Lung (tissue), 12 donors: ENCODE measurements around the gene GRIPAP1. TPM values are rescaled to one million over a fixed set of nuclear protein-coding genes. Genes with fewer than 3 reads are reported as not detected.
"Not testable (repeated sequence)": the region's sequence is repeated elsewhere in the genome, so short reads cannot be mapped to it uniquely, and the experiment has no call there.

ENCODE experiments used
- ATAC-seq: fragments of 200-7000 bp; cut with Tn5 transposase; one replicate; pipeline ENCODE4 v1.9.1; 2020; ENCODE audit warnings: moderate number of reproducible peaks; ENCODE audit not compliant: insufficient read depth, low FRiP score
- DNase-seq, 3 donors: peaks; one replicate each; pipeline ENCODE4 v3.0.0-alpha.2; 2013 to 2017
- H3K27ac ChIP-seq, 2 donors: one replicate each; pipeline ENCODE4 v1.5.1; 2013; ENCODE audit warnings: mild to moderate bottlenecking in 2 of 2, moderate library complexity in 2 of 2, control low read depth in 1 of 2, inconsistent platforms in 1 of 2, low read depth in 1 of 2, low read length in 1 of 2
- H3K27me3 ChIP-seq, 3 donors: one replicate each; pipeline ENCODE4 v1.5.1; 2013; ENCODE audit warnings: low read length in 2 of 3; ENCODE audit not compliant: control insufficient read depth in 3 of 3, insufficient read depth in 3 of 3
- H3K36me3 ChIP-seq, 4 donors: one replicate each; pipeline ENCODE4 v1.5.1; 2013; ENCODE audit warnings: low read length in 4 of 4, mild to moderate bottlenecking in 1 of 4, moderate library complexity in 1 of 4; ENCODE audit not compliant: control insufficient read depth in 4 of 4, insufficient read depth in 4 of 4
- H3K4me1 ChIP-seq, 5 donors: one replicate each; pipeline ENCODE4 v1.5.1; 2013; ENCODE audit warnings: low read length in 5 of 5, mild to moderate bottlenecking in 2 of 5, moderate library complexity in 1 of 5; ENCODE audit not compliant: control insufficient read depth in 5 of 5, insufficient read depth in 5 of 5
- H3K4me3 ChIP-seq: one replicate; pipeline ENCODE4 v1.5.1; 2013; ENCODE audit warnings: mild to moderate bottlenecking, control low read depth, moderate library complexity
- H3K9ac ChIP-seq, 2 donors: one replicate each; pipeline ENCODE4 v1.5.1; 2013; ENCODE audit warnings: low read length in 2 of 2, control low read depth in 1 of 2; ENCODE audit not compliant: insufficient read depth in 1 of 2
- H3K9me3 ChIP-seq, 4 donors: one replicate each; pipeline ENCODE4 v1.5.1; 2013; ENCODE audit warnings: low read length in 3 of 4, mild to moderate bottlenecking in 1 of 4, moderate library complexity in 1 of 4; ENCODE audit not compliant: control insufficient read depth in 4 of 4, insufficient read depth in 3 of 4
- CTCF ChIP-seq: IDR thresholded peaks from 2 replicates; pipeline ENCODE4 v1.5.1; 2012; ENCODE audit warnings: mild to moderate bottlenecking; ENCODE audit errors: control extremely low read depth, extremely low read depth
- WGBS, 2 donors: extraction: QIAGEN DNeasy Blood & Tissue Kit; methylation state at CpG; one replicate each; pipeline ENCODE4 v1.1.7; 2013; 5-methylcytosine and 5-hydroxymethylcytosine counted together
- polyA plus RNA-seq, 2 donors: library from polyadenylated mRNA; stranded (reverse); fragments of 200-250 nt; gene quantifications; one replicate each; pipeline ENCODE4 v1.2.1, GENCODE V29; 2013
- total RNA-seq, 2 donors: library from RNA; depleted of rRNA in 1 of 2; stranded (reverse); fragments of >200 nt in 1 of 2; gene quantifications; one replicate each; pipeline ENCODE4 v1.2.1, GENCODE V29; 2014 to 2021
- donor health status: control.
- donor health status: control.
- donor health status: Bipolar disorder and iron deficiency.
- donor health status: healthy.
- donor health status: DM: yes; HTN: yes; CAD: no.

GRIPAP1 gene
- total and polyA plus RNA-seq, 4 donors, result 29.2 to 48.9 (median 34.2) TPM

- Histone ChIP-seq H3K36me3 (peaks cover 3 to 24% (median 13%) of the 10 kb centered on the region in 4 donors), H3K9me3 (peaks cover 0 to 2% (median 0%) of the 10 kb centered on the region in 4 donors), H3K9ac (no peak overlapping the region), H3K27ac (no peak overlapping the region), H3K4me1 (no peaks in the 10 kb centered on the region), H3K4me3 (no peak overlapping the region), H3K27me3 (no peaks in the 10 kb centered on the region)
- no peak for TF ChIP-seq CTCF
- 67 to 82% methylated on average over 4 of the region's 4 CpGs for WGBS, 2 donors
- peak in 1 of 3 donors; percentile 34 for DNase-seq
- ATAC-seq, result no peak
Observed at GRCh38 chrX:48989483-48989882, 12.6 kb downstream of the GRIPAP1 start.

- Histone ChIP-seq H3K36me3 (peaks cover 3 to 25% (median 10%) of the 10 kb centered on the region in 4 donors), H3K9me3 (peaks cover 0 to 3% (median 0%) of the 10 kb centered on the region in 4 donors), H3K4me1 (no peaks in the 10 kb centered on the region), H3K9ac (no peak overlapping the region), H3K27ac (no peak overlapping the region), H3K4me3 (no peak overlapping the region), H3K27me3 (no peaks in the 10 kb centered on the region)
- 66 to 77% methylated on average over 3 of the region's 3 CpGs for WGBS, 2 donors
- no peak for ATAC-seq
- DNase-seq, result no peak
- no peak for TF ChIP-seq CTCF
Observed at GRCh38 chrX:48983896-48984295, 18.2 kb downstream of the GRIPAP1 start.

DNA sequence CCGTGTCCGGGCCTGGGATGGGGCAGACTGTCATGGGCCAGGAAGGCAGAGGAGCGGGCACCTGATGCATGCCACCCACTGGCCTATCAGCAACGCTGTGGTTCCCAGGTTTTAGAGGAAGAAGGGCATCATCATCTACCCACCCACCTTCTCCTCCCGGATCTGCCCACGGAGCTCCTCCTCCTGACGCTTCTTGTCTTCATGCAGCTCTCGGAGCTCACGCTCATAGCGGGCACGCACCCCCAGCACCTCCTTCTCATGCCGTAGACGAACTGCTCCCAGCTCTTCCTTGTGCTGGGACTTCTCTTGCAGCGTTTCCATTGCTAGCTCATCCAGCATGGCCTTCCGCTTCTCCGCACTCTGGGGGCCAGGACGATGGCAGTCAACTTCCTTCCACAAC is 19.0 kb downstream of the GRIPAP1 start:
- Histone ChIP-seq H3K27ac (no peak overlapping the region), H3K27me3 (no peaks in the 10 kb centered on the region), H3K4me3 (no peak overlapping the region), H3K36me3 (peaks cover 3 to 24% (median 10%) of the 10 kb centered on the region in 4 donors), H3K4me1 (no peaks in the 10 kb centered on the region), H3K9me3 (peaks cover 0 to 3% (median 0%) of the 10 kb centered on the region in 4 donors), H3K9ac (no peak overlapping the region)
- no peak for TF ChIP-seq CTCF
- DNase-seq, result no peak
- ATAC-seq, result no peak
- WGBS, 2 donors, result 91 to 93% methylated on average over 14 to 17 of the region's 17 CpGs

- H3K4me3 ChIP-seq, result no peak overlapping the region
- no peak overlapping the region for H3K27ac ChIP-seq
- DNase-seq (no peak), ATAC-seq (no peak)
- H3K9ac ChIP-seq, result no peak overlapping the region
- 86 to 93% methylated on average over 5 to 10 of the region's 10 CpGs for WGBS, 2 donors
- no peaks in the 10 kb centered on the region for H3K4me1 ChIP-seq
- H3K27me3 ChIP-seq, result no peaks in the 10 kb centered on the region
- no peak for TF ChIP-seq CTCF
- peaks cover 0 to 3% (median under 1%) of the 10 kb centered on the region in 4 donors for H3K9me3 ChIP-seq
- peaks cover 3 to 22% (median 11%) of the 10 kb centered on the region in 4 donors for H3K36me3 ChIP-seq
Observed at GRCh38 chrX:48981178-48981577, 20.9 kb downstream of the GRIPAP1 start.

- peaks cover 6 to 24% (median 15%) of the 10 kb centered on the region in 4 donors for H3K36me3 ChIP-seq
- WGBS, 2 donors, result 80 to 100% methylated on average over 3 to 6 of the region's 10 CpGs
- not testable (repeated sequence) for H3K27me3 ChIP-seq, H3K27ac ChIP-seq, H3K4me3 ChIP-seq, DNase-seq, ATAC-seq, H3K9ac ChIP-seq, H3K4me1 ChIP-seq, H3K9me3 ChIP-seq
Observed at GRCh38 chrX:48980341-48980740, 21.7 kb downstream of the GRIPAP1 start.
